Measurements from ENCODE around the gene SHC2. TPM values are rescaled to one million over a fixed set of nuclear protein-coding genes. Genes with fewer than 3 reads are reported as not detected.

Gene SHC2
- total and polyA plus RNA-seq, 2 of the 13 experiments (the other 11 are each of a cell fraction or from before 2014, with no cell fraction given) = 9.0 to 18.3 TPM

GRCh38 chr19:494171-495080 is 33.6 kb upstream of the SHC2 start (continued):
- TF ChIP-seq U2AF1 (optimal IDR thresholded peaks at IDR 0.05; ENCODE audit: low read depth, low read length) (no peak), ZNF776 (CRISPR knock-in tag; IDR thresholded peaks at IDR 0.05) (peak; percentile 25; the same call in 1 of the 2 replicates), ZNF598 (CRISPR knock-in tag; IDR thresholded peaks at IDR 0.05; ENCODE audit: borderline replicate concordance) (no peak), ZNF20 (CRISPR knock-in tag; IDR thresholded peaks at IDR 0.05) (no peak), ELF1 (CRISPR knock-in tag; IDR thresholded peaks at IDR 0.05) (0 out of 2 replicates have a peak, but pooled peaks have one; percentile 20), SRF (IDR thresholded peaks at IDR 0.05; ENCODE audit: low read depth, low read length) (no peak), RFX3 (CRISPR knock-in tag; IDR thresholded peaks at IDR 0.05) (no peak; the same call in 1 of the 2 replicates), ZNF281 (CRISPR knock-in tag; IDR thresholded peaks at IDR 0.05; ENCODE audit: borderline replicate concordance) (peak; percentile 85), PPARG (CRISPR knock-in tag; conservative IDR thresholded peaks at IDR 0.05) (no peak), ZSCAN25 (CRISPR knock-in tag; IDR thresholded peaks at IDR 0.05) (no peak), ZNF264 (CRISPR knock-in tag; IDR thresholded peaks at IDR 0.05) (no peak), ZGPAT (CRISPR knock-in tag; IDR thresholded peaks at IDR 0.05) (peak; percentile 45; the same call in 1 of the 2 replicates), SUZ12 (IDR thresholded peaks at IDR 0.05; ENCODE audit: low read depth, low read length) (no peak), SMAD3 (CRISPR knock-in tag; IDR thresholded peaks at IDR 0.05) (no peak), KDM2A (CRISPR knock-in tag; IDR thresholded peaks at IDR 0.05; ENCODE audit: borderline replicate concordance, low read depth) (peak; percentile 72; the same call in 1 of the 2 replicates), NFIC (IDR thresholded peaks at IDR 0.05; ENCODE audit: low read length) (no peak), ZFP37 (CRISPR knock-in tag; IDR thresholded peaks at IDR 0.05; ENCODE audit: borderline replicate concordance) (no peak), FOXO1 (CRISPR knock-in tag; IDR thresholded peaks at IDR 0.05) (0 out of 2 replicates have a peak, but pooled peaks have one; percentile 28), ARHGAP35 (CRISPR knock-in tag; IDR thresholded peaks at IDR 0.05; ENCODE audit: borderline replicate concordance) (no peak), NR2F2 (IDR thresholded peaks at IDR 0.05; ENCODE audit: borderline replicate concordance, low read depth) (no peak), TCF12 (IDR thresholded peaks at IDR 0.05) (no peak), TCF12 (CRISPR knock-in tag; IDR thresholded peaks at IDR 0.05) (no peak), SIN3A (IDR thresholded peaks at IDR 0.05; ENCODE audit: borderline replicate concordance, low read depth, low read length) (no peak), CENPX (CRISPR knock-in tag; IDR thresholded peaks at IDR 0.05) (no peak), ZSCAN5A (CRISPR knock-in tag; IDR thresholded peaks at IDR 0.05; ENCODE audit: borderline replicate concordance) (no peak), ZNF234 (CRISPR knock-in tag; conservative IDR thresholded peaks at IDR 0.05) (no peak)
